ENCODE data around the gene TMCO4. TPM values are rescaled to one million over a fixed set of nuclear protein-coding genes. Genes with fewer than 3 reads are reported as not detected.

The TMCO4 gene
- total RNA-seq, 1 donor from 2014 or later: 1.8 TPM

DNA sequence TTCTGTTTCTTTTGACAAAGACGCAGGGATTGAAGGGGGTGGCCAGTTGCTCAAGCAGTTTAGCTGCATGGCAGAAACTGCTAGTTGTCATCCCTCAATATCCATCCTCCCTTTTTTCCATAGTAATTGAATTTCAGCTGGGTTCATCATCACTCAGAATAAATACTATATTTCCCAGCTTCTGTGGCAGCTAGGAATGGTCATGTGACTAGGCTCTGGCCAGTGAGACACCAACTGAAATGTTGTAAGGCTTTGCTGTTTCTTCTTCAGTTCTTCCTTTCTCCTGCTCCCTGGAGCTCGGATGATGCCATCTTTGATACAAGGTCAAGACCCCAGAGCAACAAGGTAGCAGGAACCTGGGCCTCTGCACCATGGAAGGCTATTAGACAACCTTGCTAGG, 61.0 kb downstream of the TMCO4 start:
- H3K9me3 Mint-ChIP-seq (ENCODE audit: unreplicated experiment): no peaks in the 10 kb centered on the region
- Histone ChIP-seq H3K27ac (ENCODE audit: low read depth, low read length) (no peak overlapping the region), H3K36me3 (ENCODE audit: insufficient read depth, low read length) (no peaks in the 10 kb centered on the region), H2AFZ (ENCODE audit: low read depth, low read length) (no peak overlapping the region), H3K79me2 (ENCODE audit: insufficient read depth, low read length) (no peaks in the 10 kb centered on the region), H3K4me3 (ENCODE audit: insufficient read depth, low read depth, low read length) (no peak overlapping the region), H3K27me3 (ENCODE audit: insufficient read depth, low read length) (no peaks in the 10 kb centered on the region), H3K9ac (ENCODE audit: low read length) (no peak overlapping the region), H3K4me1 (ENCODE audit: insufficient read depth, low read length) (peaks cover 22% of the 10 kb centered on the region), H3K9me3 (ENCODE audit: insufficient read depth, low read depth, low read length) (no peaks in the 10 kb centered on the region), H3K4me2 (ENCODE audit: low read length) (no peak overlapping the region), H4K20me1 (ENCODE audit: insufficient read depth, low read length) (no peaks in the 10 kb centered on the region)
- H3K4me1 Mint-ChIP-seq (ENCODE audit: low read depth, unreplicated experiment): peaks cover 6% of the 10 kb centered on the region
- FAIRE-seq (no peak), DNase-seq (ENCODE audit: low read depth) (no peak)
- H3K27me3 Mint-ChIP-seq (ENCODE audit: low read depth, unreplicated experiment): peaks cover 35% of the 10 kb centered on the region
- TF ChIP-seq CTCF (IDR thresholded peaks at IDR 0.05; ENCODE audit: insufficient read depth, low read depth, low read length) (no peak), EZH2 (IDR thresholded peaks at IDR 0.05; ENCODE audit: insufficient read depth, low read length) (no peak)
- H3K36me3 Mint-ChIP-seq (ENCODE audit: low read depth, unreplicated experiment): peaks cover 3% of the 10 kb centered on the region
- H3K27ac Mint-ChIP-seq (ENCODE audit: unreplicated experiment): no peak overlapping the region
- no peak overlapping the region for H3K4me3 Mint-ChIP-seq (ENCODE audit: unreplicated experiment)

- DNase-seq (ENCODE audit: low read depth) (no peak), FAIRE-seq (no peak)
These were observed 61.6 kb downstream of the TMCO4 start for GRCh38 chr1:19738076-19738475.

More at GRCh38 chr1:19738076-19738475, 61.6 kb downstream of the TMCO4 start:
- TF ChIP-seq EZH2 (IDR thresholded peaks at IDR 0.05; ENCODE audit: insufficient read depth, low read length): no peak
- no peak for TF ChIP-seq CTCF (IDR thresholded peaks at IDR 0.05; ENCODE audit: insufficient read depth, low read depth, low read length)
- peaks cover 32% of the 10 kb centered on the region for H3K27me3 Mint-ChIP-seq (ENCODE audit: low read depth, unreplicated experiment)
- Histone ChIP-seq H3K36me3 (ENCODE audit: insufficient read depth, low read length) (no peaks in the 10 kb centered on the region), H4K20me1 (ENCODE audit: insufficient read depth, low read length) (no peaks in the 10 kb centered on the region), H3K27me3 (ENCODE audit: insufficient read depth, low read length) (no peaks in the 10 kb centered on the region), H2AFZ (ENCODE audit: low read depth, low read length) (no peak overlapping the region), H3K79me2 (ENCODE audit: insufficient read depth, low read length) (no peaks in the 10 kb centered on the region), H3K27ac (ENCODE audit: low read depth, low read length) (no peak overlapping the region), H3K4me2 (ENCODE audit: low read length) (no peak overlapping the region), H3K4me1 (ENCODE audit: insufficient read depth, low read length) (peaks cover 22% of the 10 kb centered on the region), H3K9me3 (ENCODE audit: insufficient read depth, low read depth, low read length) (no peaks in the 10 kb centered on the region), H3K4me3 (ENCODE audit: insufficient read depth, low read depth, low read length) (no peak overlapping the region), H3K9ac (ENCODE audit: low read length) (no peak overlapping the region)
- H3K27ac Mint-ChIP-seq (ENCODE audit: unreplicated experiment): no peak overlapping the region
- no peaks in the 10 kb centered on the region for H3K9me3 Mint-ChIP-seq (ENCODE audit: unreplicated experiment)
- H3K4me1 Mint-ChIP-seq (ENCODE audit: low read depth, unreplicated experiment): peaks cover 6% of the 10 kb centered on the region
- no peak overlapping the region for H3K4me3 Mint-ChIP-seq (ENCODE audit: unreplicated experiment)
- H3K36me3 Mint-ChIP-seq (ENCODE audit: low read depth, unreplicated experiment): peaks cover 3% of the 10 kb centered on the region
